Measurements from ENCODE around the gene MB21D2.

MB21D2 gene

DNA sequence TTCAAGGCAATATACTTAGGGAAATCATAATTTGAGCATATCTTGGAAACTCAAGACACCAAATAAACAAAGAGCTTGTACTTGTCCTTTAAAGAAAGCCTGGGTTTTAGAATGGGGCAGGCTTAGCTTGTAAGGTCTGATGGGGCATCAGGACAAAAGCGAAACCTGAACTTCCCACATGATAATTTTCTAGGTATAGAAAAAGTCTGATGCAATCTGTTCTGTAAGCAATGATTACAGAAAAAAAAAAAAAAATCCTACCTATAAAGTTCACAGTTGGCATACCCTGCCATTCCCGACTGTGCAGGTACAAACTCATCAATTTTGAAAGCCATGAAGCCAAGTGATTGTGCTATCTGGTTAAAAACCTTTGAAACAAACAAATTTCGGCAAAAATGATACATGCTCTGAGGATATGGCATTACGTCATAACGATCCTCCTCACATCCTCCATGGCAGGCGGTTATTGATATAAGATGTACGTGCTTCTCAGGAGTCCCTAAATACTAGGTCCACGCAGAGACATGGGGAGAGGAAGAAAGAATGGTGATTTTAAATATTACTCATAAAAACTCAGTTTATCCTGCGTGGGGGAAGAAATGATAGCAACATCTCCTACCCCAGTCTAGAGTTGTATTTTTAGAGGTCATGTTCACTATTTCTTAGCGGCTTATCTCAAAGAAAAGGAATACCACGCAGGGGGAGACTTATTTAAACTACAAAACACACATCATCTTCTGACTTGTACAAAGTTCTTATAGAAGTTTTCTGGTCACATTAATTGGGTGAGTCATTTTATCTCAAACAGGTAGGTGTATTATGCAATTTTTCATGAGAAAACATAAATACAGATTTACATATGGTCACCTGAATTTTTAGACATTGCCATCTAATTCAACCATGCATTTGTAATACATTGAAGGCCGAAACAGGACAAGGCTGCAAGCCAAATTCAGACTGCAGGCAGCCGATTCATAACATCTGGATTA, 27.0 kb downstream of the MB21D2 start:
- DNase-seq (ENCODE audit: low read depth) = no peak

DNA sequence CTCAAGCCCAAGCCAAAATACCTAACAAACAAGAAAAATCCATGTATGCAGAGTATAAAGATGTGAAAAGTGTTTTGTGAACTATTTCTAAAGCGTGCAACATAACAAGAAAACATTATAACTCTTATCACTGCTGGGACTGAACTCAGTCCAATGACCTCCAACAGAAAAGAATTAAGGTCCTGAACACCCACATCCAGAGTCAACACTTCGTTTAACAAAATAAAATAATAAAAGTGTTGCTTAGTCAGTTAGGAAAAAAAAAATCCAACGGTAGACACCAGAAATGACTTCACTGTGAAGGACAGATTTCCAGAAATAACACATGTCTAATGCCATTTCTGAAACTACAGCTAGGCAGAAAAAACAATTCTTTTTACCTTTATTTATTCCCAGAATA, 28.0 kb downstream of the MB21D2 start:
- no peak for DNase-seq (ENCODE audit: low read depth)

DNA sequence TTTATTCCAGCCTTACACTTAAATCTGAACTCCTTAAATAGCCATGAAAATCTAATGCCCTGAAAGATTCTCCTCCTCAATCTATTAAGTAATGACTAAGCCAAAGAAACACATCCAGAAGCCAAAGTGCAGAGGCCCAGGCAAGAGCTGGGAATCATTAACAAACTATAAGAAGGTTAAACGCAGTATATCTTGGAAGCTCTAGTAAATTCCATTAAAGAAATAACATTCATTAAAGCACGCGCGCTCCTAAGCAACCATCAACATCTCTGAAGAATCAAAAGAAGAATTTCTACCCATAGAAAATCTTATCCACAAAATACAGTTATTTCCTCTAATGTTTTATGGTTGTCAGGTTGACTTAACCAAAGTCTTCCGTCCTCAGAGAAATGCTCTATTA, 29.5 kb downstream of the MB21D2 start:
- no peak for DNase-seq (ENCODE audit: low read depth)

DNA sequence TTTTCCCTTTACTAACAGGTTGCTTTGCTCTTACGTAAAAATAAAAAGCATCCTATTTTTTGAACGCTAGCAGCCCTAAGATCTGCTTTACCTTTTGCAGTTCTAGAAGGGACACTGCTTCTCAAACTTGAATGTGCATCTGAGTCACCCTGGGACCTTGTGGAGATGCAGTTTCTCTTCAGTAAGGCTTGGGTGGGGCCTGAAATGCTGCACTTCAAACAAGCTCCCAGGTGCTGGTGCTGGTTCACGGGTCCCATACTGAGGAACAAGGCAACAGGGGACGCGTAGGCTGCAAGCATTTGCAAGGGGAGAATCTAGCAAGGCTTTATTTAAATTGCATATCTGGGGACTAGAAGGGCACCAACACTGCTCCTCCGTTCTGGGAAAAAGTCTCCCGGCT, 30.0 kb downstream of the MB21D2 start:
- DNase-seq (ENCODE audit: low read depth) = no peak

DNA sequence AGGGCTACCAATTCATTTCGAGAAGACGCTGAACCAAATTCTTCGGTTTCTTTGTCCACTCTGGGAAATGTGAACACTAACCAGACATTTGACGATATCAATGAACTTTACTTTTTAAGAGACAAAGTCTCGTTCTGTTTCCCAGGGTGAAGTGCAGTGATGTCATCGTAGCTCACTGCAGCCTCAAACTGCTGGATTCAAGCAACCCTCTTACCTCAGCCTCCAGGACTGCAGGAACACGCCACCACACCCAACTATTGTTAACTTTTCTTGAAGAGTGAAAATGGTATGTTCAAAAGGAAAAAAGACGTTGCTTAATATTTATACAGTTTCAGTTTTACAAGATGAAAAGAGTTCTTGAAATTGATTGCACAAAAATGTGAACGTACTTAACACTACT, 30.6 kb downstream of the MB21D2 start:
- DNase-seq (ENCODE audit: low read depth) = no peak

DNA sequence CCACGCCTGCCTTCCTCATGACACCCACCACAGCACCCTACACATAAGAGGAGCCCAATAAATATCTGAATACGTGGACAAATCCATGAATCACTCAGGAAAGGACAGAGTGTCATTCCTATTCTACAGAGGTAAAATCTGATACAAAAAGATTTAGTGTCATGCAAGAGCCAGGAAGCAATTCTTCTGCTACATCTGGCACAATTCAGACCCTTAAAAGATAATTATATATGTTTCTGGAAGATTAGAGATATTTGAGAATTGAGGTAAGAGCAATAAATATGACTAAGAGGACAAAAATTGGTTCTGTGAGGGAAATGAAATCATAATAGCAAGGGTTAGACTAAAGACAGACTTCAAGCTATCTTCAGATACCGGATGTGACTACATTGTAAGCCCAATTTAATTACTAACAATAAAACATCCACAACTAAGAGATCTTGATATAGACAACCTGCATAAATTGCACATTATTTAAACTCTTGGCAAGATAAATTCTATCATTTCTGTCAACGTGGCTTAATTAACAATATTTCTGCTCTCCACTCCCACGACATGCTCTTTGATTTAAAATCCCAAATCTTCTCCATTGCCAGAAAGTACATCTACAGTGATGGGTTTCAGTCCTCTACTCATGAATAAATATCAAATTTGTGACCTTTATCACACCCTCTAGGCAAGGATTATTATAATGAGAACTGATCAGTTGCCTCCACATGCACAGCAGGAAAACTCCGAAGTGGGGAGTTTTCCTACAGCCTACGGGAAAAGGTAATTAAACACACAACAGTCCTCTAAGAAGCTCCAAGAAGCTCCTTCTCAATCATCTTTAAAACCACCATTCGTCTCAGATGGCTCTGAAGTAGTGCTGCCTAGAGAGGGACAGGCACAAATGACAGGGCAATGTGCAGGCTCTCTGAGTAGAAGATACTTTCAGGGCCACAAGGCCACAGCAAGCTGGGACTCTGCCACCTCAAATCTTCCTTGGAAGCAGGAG, 32.6 kb downstream of the MB21D2 start:
- no peak for DNase-seq (ENCODE audit: low read depth)

- DNase-seq (ENCODE audit: low read depth) = no peak
These were observed 34.1 kb downstream of the MB21D2 start for GRCh38 chr3:192883512-192883911.

DNA sequence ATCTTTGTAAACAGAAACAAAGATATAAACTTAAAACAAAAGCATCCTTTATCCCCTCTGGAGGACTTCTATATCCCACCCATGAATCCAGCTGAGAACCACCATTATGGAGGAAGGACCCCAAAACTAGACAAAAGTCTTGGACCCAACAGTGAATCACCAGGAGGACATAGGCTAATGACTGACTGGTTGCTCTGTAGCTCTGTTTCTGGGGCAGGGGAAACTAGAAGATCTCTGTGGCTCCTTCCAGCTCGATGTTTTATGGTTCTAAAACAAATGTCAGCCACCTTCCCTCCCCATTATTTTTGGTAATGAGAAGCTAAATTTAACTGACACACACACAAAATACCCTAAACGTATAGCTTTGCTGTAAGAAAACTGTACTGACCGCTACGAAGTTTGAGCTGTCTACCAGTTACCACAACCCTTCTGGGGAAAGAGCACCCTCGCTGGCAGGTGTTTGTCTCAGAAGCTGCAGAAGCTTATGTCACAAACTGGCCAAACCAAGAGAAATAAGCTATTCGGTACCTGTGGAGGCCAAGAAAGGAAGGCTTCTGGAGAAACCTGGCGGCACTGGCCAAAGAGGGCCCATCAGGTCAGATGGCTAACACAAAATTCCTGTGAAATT, 36.4 kb downstream of the MB21D2 start:
- DNase-seq (ENCODE audit: low read depth) = no peak

DNA sequence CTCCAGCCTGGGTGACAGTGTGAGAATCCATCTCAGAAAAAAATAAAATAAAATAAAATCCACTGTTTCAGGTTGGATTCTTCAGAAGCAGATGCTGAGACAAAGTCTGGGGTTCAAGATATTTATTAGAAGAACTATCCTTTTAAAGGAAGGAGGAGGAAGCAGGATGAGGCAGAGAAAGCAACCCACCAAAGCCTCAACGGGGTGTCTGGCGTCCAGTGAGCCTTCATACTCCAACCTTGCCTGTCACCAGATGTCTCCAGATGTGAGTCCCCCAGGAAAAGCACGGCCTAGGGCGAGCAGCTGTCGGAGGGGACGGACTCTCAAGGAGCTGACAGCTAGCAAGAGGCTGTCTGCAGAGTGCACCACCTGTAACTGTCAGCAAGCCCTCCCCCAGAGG, 37.3 kb downstream of the MB21D2 start:
- no peak for DNase-seq (ENCODE audit: low read depth)

DNA sequence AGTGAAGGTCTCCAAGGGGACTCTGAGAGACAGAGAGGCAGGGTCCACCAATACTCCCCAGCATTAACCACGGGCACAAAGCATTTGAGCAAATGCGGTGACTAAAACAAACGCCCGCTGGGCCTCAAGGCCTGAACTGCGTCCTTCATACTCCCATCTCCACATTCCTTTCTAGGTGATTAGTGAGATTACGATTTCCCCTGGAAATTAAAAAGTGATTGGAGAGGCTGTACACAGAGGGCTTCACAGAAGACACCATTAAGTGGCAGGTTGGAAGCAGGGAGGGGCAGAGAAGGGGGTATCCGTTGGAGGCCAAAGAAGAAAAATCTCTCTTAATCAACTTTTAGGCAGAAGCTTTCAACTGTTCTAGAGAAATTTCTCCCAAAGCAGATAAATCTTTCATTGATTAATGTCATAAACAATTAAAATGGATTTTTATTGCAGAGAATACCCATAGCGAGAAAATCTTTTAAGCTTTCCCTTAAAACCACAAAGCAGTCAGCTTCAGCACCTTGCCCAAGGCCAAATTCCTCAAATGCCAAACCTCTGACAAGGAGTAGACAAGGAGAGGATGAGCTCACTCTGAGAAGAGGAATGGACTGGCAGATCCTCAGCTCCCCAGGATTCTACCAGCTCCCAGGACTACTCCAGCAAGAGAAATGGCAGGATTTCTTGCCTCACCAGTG, 38.2 kb downstream of the MB21D2 start:
- DNase-seq (ENCODE audit: low read depth) = no peak

GRCh38 chr3:192875971-192876565, 41.6 kb downstream of the MB21D2 start:
- DNase-seq (ENCODE audit: low read depth) = no peak

DNA sequence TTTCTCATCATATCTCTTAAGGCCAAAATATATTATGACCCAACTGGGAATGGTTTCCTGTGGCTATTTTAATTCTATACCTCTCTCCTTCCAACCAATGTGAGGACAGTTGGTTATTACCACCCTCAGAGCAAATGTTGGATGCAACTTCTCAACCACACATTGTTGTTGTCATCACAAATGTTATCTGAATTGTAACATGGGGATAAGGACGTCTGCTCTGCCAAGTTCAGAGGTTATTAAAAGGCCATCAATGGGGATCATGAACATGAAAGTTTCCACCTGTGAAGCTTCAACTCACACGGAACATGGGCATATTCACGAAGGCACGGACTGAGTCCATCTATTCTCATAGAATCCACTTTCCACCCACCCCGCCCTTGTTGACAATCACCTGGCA, 46.8 kb downstream of the MB21D2 start:
- DNase-seq (ENCODE audit: low read depth) = no peak

- no peak for DNase-seq (ENCODE audit: low read depth)
These were observed 48.3 kb downstream of the MB21D2 start for GRCh38 chr3:192869131-192870031.

- no peak for DNase-seq (ENCODE audit: low read depth)
These were observed 50.0 kb downstream of the MB21D2 start for GRCh38 chr3:192867645-192868044.

DNA sequence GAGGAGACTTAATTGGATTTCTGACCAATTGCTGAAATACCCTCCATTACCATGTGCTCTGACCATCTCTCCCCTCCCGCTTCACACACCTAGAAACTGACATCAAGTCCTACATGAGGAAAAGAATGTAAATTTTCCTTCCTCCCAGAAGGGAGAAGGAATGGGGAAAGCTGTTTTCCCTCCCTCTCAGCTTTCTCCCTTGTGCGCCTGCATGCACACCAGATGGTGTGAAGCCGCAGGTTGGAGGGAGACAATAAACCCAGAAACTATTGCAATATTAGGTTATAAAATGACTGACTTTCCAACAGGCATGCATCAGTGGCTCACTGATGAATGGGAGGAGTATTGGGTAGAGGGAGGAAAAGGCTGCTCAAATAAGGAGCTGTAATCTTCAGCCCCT, 50.9 kb downstream of the MB21D2 start:
- no peak for DNase-seq (ENCODE audit: low read depth)

- no peak for DNase-seq (ENCODE audit: low read depth)
These were observed 52.7 kb downstream of the MB21D2 start for GRCh38 chr3:192864941-192865340.

GRCh38 chr3:192863091-192863420, 54.6 kb downstream of the MB21D2 start:
- no peak for DNase-seq (ENCODE audit: low read depth)

DNA sequence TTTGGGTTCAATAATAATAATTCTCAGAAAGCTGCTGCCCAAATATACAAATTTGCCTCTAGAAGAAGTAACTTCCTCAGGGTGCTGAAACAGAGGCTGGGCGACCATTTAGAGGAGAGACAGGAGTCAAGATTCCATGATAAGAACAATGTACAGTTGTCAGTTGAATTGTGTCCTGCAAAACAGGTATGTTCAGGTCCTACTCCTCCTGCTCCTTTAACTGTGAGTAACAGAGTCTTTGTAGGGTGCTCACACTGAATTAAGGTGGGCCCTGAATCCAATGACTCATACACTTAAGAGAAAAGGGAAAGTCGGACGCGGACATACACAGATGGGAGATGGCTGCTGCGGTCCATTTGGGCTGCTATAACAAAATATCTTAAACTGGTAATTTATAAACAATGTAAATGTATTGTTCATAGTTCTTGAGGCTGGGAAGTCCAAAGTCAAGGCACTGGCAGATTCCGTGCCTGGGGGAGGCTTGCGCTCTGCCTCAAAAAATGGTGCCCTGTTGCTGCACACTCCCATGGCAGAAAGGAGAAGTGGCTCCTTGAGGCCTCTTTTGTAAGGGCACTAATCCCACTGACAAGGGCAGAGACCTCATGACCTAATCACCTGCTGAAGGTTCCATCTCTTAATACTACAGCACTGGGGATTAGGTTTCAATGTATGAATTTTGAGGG, 55.1 kb downstream of the MB21D2 start:
- no peak for DNase-seq (ENCODE audit: low read depth)

DNA sequence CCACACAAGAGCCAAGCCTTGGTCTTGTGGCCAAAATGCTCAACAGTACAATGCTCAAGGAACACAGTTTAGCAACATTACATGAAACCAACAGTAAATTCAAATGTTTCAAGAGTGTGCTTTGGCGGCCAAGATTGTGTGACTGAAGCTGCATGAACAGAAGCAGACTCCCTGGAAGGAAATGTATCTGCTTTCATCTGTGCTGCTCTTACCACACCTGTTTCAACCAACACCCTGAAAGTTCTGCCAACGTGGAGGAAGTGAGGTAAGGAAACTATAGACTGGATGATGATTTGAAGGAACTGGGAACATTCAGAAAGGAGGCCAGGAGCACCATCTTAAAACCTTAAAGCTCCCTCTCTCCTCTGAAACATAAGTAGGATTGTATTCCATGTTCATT, 55.7 kb downstream of the MB21D2 start:
- no peak for DNase-seq (ENCODE audit: low read depth)

- no peak for DNase-seq (ENCODE audit: low read depth)
These were observed 57.2 kb downstream of the MB21D2 start for GRCh38 chr3:192860454-192860853.
